Type B pancreatic cell (in vitro differentiated cells): ENCODE results near the gene MAP2K5. TPM values are rescaled to one million over a fixed set of nuclear protein-coding genes. Genes with fewer than 3 reads are reported as not detected.

Source experiments
- DNase-seq: peaks from one replicate; pipeline ENCODE4 v3.0.0; 2021; ENCODE audit warnings: mixed read lengths; ENCODE audit not compliant: unreplicated experiment; ENCODE audit errors: extremely low spot score
- H3K27ac Mint-ChIP-seq: 2 replicates; pipeline ENCODE4 v1.8.0; 2021; ENCODE audit warnings: mild to moderate bottlenecking, mixed read lengths
- H3K27me3 Mint-ChIP-seq: 2 replicates; pipeline ENCODE4 v1.8.0; 2021; ENCODE audit warnings: mixed read lengths
- H3K36me3 Mint-ChIP-seq: 2 replicates; pipeline ENCODE4 v1.8.0; 2021; ENCODE audit warnings: mixed read lengths
- H3K4me1 Mint-ChIP-seq: one replicate; pipeline ENCODE4 v1.8.0; 2021; ENCODE audit warnings: mixed read lengths; ENCODE audit not compliant: unreplicated experiment
- H3K4me3 Mint-ChIP-seq: 2 replicates; pipeline ENCODE4 v1.8.0; 2021; ENCODE audit warnings: mild to moderate bottlenecking, mixed read lengths
- H3K9me3 Mint-ChIP-seq: 2 replicates; pipeline ENCODE4 v1.8.0; 2021; ENCODE audit warnings: mixed read lengths
- total RNA-seq: library from RNA; stranded (reverse); gene quantifications from 2 replicates; pipeline ENCODE4 v1.2.1, GENCODE V29; 2021; ENCODE audit warnings: low replicate concordance
- TF ChIP-seq, protein P1 (sequence below): fragments of 200-600 bp; sonication (generic); conservative IDR thresholded peaks from 2 replicates; pipeline ENCODE4 v1.5.0; 2021; ENCODE audit warnings: antibody characterized with exemption, mild to moderate bottlenecking

MAP2K5 gene
- total RNA-seq, 1 donor from 2014 or later: 21.8 TPM

DNA sequence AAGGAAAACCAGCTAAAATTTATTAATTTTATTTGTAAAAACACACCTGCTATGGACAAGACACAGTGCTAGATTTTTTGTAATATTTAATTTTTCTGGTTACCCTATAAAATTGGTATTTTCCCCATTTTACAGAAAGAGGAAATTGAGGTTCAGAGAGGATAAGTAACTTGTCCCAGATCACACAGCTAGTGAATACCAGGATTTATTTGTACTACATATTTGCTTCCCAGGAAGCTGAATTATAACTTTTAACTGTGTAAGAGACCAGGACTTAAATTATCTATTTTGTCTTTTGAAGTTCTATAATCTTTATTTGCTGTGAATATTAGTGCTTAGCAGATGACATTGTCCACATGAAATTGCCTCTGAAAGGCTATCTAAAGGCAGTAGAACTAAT lies 49.7 kb downstream of the MAP2K5 start:
- no peaks in the 10 kb centered on the region for H3K9me3 Mint-ChIP-seq
- H3K4me1 Mint-ChIP-seq: no peaks in the 10 kb centered on the region
- H3K27me3 Mint-ChIP-seq: no peaks in the 10 kb centered on the region
- no peak overlapping the region for H3K4me3 Mint-ChIP-seq
- peaks cover 31% of the 10 kb centered on the region for H3K36me3 Mint-ChIP-seq
- no peak overlapping the region for H3K27ac Mint-ChIP-seq
- no peak for DNase-seq
- TF ChIP-seq, protein P1, sequence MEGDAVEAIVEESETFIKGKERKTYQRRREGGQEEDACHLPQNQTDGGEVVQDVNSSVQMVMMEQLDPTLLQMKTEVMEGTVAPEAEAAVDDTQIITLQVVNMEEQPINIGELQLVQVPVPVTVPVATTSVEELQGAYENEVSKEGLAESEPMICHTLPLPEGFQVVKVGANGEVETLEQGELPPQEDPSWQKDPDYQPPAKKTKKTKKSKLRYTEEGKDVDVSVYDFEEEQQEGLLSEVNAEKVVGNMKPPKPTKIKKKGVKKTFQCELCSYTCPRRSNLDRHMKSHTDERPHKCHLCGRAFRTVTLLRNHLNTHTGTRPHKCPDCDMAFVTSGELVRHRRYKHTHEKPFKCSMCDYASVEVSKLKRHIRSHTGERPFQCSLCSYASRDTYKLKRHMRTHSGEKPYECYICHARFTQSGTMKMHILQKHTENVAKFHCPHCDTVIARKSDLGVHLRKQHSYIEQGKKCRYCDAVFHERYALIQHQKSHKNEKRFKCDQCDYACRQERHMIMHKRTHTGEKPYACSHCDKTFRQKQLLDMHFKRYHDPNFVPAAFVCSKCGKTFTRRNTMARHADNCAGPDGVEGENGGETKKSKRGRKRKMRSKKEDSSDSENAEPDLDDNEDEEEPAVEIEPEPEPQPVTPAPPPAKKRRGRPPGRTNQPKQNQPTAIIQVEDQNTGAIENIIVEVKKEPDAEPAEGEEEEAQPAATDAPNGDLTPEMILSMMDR: no peak

GRCh38 chr15:67593562-67593961 lies 51.1 kb downstream of the MAP2K5 start:
- Mint-ChIP-seq H3K9me3 (no peaks in the 10 kb centered on the region), H3K27ac (no peak overlapping the region), H3K4me1 (no peaks in the 10 kb centered on the region), H3K27me3 (no peaks in the 10 kb centered on the region), H3K4me3 (no peak overlapping the region), H3K36me3 (peaks cover 24% of the 10 kb centered on the region)
- TF ChIP-seq, protein P1: no peak
- no peak for DNase-seq

DNA sequence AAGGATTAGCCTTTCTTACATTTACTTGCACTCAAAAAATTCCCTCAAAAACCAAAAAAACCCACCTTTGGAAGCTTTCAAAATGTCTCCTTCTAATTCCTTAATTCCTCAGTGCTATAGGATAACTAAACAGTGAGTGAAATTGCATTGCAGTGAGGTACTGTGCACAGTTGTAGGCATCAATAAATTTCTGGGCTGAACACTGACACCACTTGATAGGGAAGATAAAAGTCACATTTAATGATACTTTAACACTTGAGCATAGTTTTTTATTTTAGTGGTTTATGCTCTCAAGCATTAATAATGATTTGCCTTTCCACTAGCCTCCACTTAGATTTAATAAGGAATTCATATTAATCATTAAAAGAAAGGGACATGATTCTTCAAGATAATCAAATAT lies 52.3 kb downstream of the MAP2K5 start:
- no peaks in the 10 kb centered on the region for H3K27me3 Mint-ChIP-seq
- H3K4me3 Mint-ChIP-seq: no peak overlapping the region
- H3K9me3 Mint-ChIP-seq: no peaks in the 10 kb centered on the region
- H3K27ac Mint-ChIP-seq: no peak overlapping the region
- H3K36me3 Mint-ChIP-seq: peaks cover 26% of the 10 kb centered on the region
- no peak for DNase-seq
- TF ChIP-seq, protein P1: no peak
- no peaks in the 10 kb centered on the region for H3K4me1 Mint-ChIP-seq

GRCh38 chr15:67595572-67595971 lies 53.1 kb downstream of the MAP2K5 start:
- Mint-ChIP-seq H3K4me1 (peaks cover 6% of the 10 kb centered on the region), H3K27ac (no peak overlapping the region), H3K27me3 (no peaks in the 10 kb centered on the region), H3K4me3 (no peak overlapping the region), H3K9me3 (no peaks in the 10 kb centered on the region), H3K36me3 (peaks cover 26% of the 10 kb centered on the region)
- TF ChIP-seq, protein P1: no peak
- DNase-seq: no peak

- peaks cover 11% of the 10 kb centered on the region for H3K4me1 Mint-ChIP-seq
- no peaks in the 10 kb centered on the region for H3K27me3 Mint-ChIP-seq
- H3K27ac Mint-ChIP-seq: no peak overlapping the region
- H3K36me3 Mint-ChIP-seq: peaks cover 22% of the 10 kb centered on the region
- no peak for DNase-seq
- no peak overlapping the region for H3K4me3 Mint-ChIP-seq
- no peaks in the 10 kb centered on the region for H3K9me3 Mint-ChIP-seq
- TF ChIP-seq, protein P1: no peak
These were observed 58.6 kb downstream of the MAP2K5 start for GRCh38 chr15:67601073-67601472.

GRCh38 chr15:67603063-67603462 lies 60.6 kb downstream of the MAP2K5 start:
- DNase-seq: no peak
- peaks cover 17% of the 10 kb centered on the region for H3K36me3 Mint-ChIP-seq
- H3K9me3 Mint-ChIP-seq: no peaks in the 10 kb centered on the region
- TF ChIP-seq, protein P1: no peak
- H3K27me3 Mint-ChIP-seq: no peaks in the 10 kb centered on the region
- H3K4me1 Mint-ChIP-seq: peaks cover 11% of the 10 kb centered on the region
- no peak overlapping the region for H3K4me3 Mint-ChIP-seq
- H3K27ac Mint-ChIP-seq: no peak overlapping the region
